ENCODE results near the gene RO60.

The RO60 gene

GRCh38 chr1:193108471-193108870, 49.1 kb downstream of the RO60 start:
- DNase-seq (ENCODE audit: low read depth in 2 of 2) = no peak

All from stimulated activated CD4-positive, alpha-beta T cell treated with anti-CD3 and anti-CD28 coated beads, Interleukin-1b, Interleukin-23, amount 100 ng/mL, for 4 hours (primary cell).